HG02588 (cell line): ENCODE measurements around the gene CHRNB4.

ENCODE experiments used
- ATAC-seq: cut with Tn5 transposase; IDR thresholded peaks from one replicate; pipeline ENCODE4 v1.9.1; 2021; ENCODE audit warnings: mild to moderate bottlenecking, moderate library complexity; ENCODE audit not compliant: unreplicated experiment

Gene CHRNB4

GRCh38 chr15:78671626-78672211 is 30.7 kb upstream of the CHRNB4 start:
- ATAC-seq, result no peak

DNA sequence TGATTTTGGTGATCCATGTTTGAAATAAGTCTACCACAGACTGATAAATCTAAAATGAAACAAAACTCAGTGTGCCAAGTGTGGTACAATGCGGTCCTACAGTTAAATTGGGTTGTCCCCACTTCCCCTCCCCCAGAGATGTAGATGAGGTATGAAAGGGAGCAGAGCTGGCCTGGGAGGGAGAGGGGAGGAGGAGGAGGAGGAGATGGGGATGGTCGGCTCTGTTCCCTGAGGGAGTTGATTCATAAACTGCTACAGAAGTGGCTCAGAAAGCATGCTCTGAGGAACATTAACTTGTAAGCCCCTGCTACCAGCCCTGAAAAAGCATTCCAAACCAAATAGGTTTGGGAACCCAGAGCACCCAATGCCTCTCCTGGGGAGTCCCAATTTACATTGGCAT is 28.0 kb upstream of the CHRNB4 start:
- no peak for ATAC-seq

DNA sequence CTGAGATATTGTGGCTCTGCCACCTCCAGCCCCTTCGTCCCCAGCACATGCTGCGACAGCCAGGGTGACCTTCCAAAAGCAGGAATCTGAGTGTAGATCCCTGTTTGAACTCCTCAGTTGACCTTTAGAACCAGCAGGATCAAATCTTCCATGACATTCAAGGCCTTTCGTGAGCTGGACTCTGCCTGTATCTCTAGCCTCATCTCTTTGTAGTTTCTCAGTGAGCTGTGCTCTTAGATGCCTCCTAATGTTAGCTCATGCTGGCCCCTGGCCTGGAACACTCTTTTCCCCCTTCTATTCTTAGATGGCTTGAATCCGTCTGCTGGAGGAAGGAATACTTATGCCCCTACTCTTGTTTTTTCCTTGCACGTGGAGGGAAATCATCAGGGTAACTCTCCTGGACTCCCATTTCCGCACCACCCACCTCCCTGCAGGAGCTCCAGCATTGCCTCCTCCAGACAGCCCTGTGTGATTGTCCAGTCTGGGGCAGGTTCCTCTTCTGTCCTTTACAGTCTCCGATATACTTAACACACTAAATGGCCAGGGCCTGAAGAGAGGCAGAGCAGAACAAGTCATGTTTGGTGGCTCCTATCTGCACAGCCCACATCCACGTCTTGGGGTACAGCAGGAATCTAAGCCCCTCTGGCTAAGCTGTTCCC is 26.7 kb upstream of the CHRNB4 start:
- ATAC-seq, result no peak

DNA sequence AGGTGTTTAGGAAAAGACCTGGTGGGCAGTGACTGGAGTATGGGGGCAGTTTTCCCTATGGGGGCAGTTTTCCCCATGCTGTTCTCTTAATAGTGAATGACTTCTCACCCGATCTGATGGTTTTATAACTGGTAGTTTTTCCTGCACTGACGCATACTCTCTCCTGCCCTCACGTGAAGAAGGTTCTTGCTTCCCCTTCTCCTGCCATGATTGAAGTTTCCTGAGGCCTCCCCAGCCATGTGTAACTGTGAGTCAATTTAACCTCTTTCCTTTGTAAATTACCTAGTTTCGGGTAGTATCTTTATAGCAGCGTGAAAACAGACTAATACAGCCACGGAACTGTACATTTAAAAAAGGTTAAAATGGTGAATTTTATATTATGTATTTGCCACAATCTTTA is 25.0 kb upstream of the CHRNB4 start:
- no peak for ATAC-seq

DNA sequence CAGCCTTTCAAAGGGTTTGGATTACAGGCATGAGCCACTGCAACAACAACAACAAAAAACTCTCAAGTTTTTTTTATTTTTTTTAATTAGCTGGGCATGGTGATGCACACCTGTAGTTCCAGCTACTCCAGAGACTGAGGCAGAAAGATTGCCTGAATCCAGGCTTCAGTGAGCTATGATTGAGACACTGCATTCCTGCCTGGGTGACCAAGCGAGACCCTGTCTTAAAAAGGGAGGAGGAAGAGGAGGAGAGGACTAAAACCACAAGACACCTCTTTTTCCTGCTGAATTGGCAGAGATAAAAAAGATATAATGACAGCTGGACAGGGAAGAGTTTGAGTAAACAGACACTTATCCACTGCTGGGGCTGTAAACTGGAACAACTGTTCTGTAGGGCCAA is 22.7 kb upstream of the CHRNB4 start:
- ATAC-seq, result no peak

DNA sequence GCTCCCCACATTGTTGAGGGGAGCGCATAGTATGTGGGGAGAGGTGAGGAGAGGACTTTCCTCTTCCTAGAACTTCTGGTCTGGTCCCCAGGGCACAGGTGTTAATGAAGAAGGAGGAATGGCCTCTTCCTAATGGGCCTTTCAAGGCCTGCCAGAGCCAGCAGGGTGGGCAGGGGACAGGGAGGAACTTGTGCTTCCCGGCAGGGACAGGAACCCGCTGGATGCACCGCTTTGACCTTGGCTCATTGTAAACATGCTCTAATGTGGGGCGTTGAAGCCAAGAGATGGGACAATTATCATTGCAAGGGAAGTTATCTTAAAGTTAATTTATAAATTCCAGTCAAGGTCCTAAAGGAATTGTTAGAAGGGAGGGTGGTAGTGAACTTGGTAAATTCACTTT is 21.0 kb upstream of the CHRNB4 start:
- no peak for ATAC-seq

DNA sequence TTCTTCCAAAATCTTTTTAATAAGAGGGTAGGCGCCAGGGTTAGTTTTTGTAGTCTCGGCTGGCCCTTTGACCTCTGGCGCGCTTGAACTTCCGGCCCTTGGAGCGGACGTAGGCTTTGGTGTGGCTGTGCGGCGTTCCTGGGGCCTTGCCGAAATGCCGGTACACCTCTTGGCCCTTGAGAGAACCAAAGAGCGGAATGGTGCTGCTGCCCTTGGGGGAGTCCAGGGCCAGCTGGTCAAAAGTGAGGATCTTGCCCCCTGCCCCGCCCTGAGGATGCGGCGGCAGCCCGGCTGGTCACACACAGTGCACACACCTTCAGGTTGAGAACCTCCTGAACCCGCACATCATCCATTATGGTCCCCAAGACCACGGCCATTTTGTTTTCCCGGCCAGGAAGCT is 20.0 kb upstream of the CHRNB4 start:
- ATAC-seq, result no peak

DNA sequence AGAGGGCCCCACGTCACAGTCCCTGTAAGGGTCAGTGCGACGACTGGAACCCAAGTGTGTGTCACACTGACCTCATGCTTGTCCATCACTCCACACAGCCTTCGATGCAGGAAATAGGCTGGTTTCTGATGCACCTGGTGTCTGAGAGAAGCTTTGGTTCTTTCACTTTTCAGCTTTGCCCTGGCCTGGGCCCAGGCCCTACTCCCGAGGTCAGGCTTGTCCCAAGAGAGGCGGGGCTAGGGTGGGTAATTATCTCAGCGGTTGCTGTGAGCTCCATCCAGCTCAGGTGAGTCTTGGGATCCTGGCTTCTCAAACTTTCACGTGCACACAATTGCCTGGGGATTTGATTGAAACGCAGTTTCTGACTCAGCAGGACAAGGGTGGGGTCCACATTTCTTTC is 19.6 kb upstream of the CHRNB4 start:
- no peak for ATAC-seq

DNA sequence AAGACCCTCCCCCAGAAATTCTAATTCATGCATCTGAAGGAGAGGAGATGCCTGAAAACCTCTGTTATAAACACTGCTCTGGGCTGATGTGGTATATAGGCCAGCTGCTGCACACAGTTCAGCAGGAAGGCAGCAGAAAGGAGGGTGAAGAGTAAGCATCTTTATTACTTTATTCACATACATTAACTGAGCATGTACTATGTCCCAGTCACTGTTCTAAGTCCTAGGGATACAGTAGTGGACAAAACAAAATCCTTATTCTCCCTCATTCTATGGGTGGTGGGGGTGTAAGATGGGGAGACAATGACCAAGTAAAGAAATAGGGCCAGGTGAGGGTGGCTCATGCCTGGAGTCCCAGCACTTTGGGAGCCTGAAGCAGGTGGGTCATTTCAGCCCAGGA is 17.8 kb upstream of the CHRNB4 start:
- ATAC-seq, result no peak

GRCh38 chr15:78654272-78654671 is 13.3 kb upstream of the CHRNB4 start:
- no peak for ATAC-seq

GRCh38 chr15:78651930-78652615 is 11.1 kb upstream of the CHRNB4 start:
- no peak for ATAC-seq

- ATAC-seq, result no peak
Measured at GRCh38 chr15:78651007-78651406, 10.0 kb upstream of the CHRNB4 start.

- no peak for ATAC-seq
Measured at GRCh38 chr15:78650022-78650421, 9.0 kb upstream of the CHRNB4 start.

GRCh38 chr15:78645009-78645408 is 4.0 kb upstream of the CHRNB4 start:
- no peak for ATAC-seq

DNA sequence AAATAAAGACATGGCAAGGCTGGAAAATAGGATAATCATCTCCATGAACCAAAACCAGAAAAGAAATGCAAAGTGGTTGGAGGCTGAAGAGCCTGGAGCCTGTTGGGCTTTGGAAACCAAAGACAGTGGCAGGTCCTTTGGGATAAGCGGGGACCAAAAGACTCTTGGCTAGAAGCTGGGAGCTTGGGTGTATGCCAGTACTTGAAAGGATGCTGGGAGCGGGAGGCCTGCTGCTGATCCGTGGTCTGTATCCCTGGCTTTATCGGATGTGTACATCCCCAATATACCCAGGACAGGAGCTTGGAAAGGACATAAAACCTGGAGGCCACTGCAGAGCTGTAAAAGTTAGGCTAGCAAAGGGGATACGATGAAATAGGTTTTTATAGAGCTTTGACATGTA is 1.3 kb upstream of the CHRNB4 start:
- ATAC-seq, result no peak

DNA sequence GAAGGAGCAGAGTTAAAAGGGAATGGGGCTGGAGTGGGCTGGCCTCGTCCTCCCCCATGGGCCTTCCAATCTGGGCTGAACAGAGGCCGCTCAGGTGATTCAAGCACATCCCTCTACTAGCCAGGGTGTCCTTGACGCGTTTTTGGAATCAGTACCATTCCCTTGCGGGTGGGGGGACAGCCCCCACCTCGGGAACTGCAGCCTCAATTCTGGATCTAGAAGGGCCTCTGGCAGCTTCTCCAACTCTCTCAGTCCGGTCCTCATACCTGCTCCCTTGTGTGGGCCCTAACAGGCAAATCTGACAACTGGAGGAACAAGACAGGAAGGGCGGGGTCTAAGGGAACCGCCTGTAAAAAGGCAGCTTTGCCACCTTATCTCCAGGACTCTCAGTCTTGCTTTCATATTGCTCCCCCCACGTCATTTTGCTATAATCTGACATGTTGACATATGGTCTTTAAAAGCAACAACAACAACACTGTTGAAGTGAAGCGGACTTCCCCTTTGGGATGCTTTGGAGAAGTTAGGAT is 802 bp upstream of the CHRNB4 start:
- no peak for ATAC-seq

- ATAC-seq, result no peak
Measured at GRCh38 chr15:78640527-78641101, 396 bp downstream of the CHRNB4 start.

DNA sequence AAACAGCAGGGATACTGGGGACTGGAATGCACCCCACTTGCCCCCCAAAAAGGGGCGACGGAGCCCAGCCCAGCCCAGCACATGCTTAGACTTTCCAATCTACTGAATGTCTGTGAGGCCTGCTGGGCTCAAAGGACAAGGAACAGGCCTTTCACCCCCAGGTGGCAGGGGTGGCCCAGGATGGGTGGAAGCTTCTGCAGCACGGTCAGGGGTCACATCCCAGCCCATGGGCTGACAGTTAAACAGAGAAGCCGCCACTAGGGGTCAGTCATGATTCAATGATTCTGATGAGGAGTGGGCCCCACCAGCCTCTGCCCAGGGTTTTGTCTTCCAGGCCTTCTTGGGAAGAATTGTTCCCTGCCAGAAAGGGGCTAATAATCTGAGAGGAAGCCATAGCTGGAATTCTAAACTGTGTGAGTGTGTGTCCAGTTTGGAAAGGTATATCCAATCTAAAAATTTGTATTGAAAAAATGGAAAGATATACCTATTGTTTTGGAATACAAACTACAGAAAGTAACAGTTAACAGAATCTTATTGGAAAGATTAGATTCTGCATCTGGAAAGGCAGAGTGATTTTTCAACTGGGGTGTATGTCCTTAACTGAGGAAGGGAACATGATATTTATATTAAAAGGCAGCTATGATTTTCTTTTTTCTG is 2.2 kb downstream of the CHRNB4 start:
- ATAC-seq, result no peak

- ATAC-seq, result no peak
Measured at GRCh38 chr15:78637776-78638435, 3.1 kb downstream of the CHRNB4 start.

GRCh38 chr15:78636378-78636859 is 4.6 kb downstream of the CHRNB4 start:
- no peak for ATAC-seq

GRCh38 chr15:78635346-78635745 is 5.7 kb downstream of the CHRNB4 start:
- no peak for ATAC-seq
